Activated CD8-positive, alpha-beta memory T cell treated with anti-CD3 and anti-CD28 coated beads, Interleukin-2, amount 50 U/mL, for 24 hours (primary cell): ENCODE measurements around the gene HID1.
"Not testable (repeated sequence)": the region's sequence is repeated elsewhere in the genome, so short reads cannot be mapped to it uniquely, and the experiment has no call there.

ENCODE experiments used
- DNase-seq: peaks from one replicate; pipeline ENCODE4 v3.0.0-alpha.2; 2020; ENCODE audit errors: extremely low read depth

Gene HID1

DNA sequence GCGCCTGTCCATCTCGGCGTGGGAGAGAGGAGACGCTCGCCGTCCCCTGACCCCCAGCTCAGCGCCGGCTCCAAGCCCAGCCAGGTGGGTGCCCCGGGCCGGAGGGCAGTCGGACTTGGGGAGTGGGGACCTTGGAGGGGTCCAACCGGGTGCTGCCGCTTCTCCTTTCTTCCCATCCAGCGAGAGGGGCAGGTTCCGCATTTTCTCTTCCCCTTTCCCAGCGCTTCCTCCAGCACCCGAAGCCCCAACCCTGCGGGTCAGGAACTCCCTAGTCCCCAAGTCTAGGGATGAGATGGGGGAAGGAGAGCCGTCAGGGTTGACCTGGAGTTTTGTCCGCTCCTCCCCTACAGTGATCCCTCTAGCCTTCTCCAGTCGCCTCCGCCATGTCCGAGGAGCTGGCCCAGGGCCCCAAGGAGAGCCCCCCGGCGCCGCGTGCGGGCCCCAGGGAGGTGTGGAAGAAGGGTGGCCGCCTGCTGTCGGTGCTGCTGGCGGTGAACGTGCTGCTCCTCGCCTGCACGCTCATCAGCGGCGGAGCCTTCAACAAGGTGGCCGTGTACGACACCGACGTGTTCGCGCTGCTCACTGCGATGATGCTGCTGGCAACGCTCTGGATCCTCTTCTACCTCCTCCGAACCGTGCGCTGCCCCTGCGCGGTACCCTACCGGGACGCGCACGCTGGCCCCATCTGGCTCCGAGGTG is 48.2 kb downstream of the HID1 start, which contains the start of gene OTOP2:
TSS of gene OTOP2 (plus strand) at position 24 of the 699 bp plus-strand sequence. CDS start at position 384, 360 bp downstream.
- no peak for DNase-seq

DNA sequence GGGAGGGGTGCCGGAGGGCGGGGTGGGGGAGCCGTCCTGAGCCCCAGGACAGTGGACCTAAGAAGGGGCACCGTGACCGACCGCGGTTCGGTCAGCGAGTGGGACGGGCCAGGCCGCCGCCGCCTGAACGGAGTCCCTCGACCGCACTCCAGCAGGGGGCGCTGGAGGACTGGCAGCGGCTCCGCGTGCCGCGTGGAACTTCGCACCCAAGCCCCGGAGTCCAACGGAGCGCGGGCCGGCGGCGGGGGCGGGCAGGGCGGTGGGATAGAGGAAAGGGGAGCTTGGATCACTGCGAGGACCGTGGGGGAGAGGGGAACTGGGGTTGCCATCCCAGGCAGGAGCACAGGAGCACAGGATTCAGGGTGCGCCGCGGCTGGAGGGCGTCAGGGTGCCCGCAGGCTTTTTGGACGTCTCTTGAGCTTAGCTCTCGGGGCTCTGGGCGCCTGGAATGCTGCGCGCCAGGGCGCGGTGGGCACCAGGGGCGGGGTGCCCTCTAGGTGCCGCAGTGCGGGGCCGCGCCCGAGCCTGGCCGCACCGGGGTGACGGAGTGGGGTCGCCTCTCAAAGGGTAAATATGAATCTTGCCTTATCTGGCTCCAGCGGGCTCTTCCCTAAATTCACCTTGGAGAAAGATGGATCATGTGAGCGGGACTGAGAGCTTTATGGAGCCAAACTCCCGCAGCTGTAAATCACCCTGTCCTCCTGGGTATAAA is 48.9 kb downstream of the HID1 start:
- DNase-seq, result peak; percentile 13

DNA sequence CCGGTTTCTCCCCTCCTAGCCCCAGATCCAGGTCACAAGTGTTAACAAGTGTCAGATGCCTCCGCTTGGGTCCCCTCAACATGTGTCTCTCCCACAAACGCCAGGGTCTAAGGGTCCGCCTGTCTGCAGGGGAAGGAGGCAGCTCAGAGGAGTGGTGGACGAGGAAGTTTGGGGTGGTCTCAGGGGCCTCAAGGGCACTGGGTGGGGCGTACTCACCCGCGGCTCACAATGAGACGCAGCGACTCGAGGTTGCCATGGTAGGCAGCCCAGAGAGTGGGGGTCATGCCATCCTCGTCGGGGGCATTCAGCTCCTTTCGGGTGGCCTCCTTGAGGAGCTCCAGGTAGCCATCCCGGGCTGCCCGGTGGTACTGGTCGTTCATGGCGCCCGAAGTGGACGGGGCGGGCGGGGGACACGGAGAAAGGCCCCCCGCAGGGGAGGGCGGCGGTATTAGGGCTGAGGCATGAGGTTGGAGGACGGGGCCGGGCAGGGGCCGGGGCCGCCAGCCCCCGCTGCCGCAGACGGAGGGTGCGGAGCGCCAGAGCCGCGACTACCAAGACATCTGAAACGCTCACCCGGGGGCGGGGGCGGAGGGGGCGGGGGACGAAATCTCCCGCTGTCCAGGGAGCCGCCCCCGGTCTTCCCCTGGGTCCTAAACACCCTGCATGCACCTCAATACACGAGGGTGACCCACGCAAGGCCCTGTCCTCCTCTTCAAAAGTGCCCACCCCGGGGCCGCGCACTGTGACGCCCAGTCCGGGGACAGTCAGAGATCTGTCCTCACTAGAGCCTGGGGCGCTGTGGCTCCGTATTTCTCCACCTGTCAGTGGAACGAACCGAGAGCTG is 49.6 kb downstream of the HID1 start, which contains the start of gene USH1G:
TSS of gene USH1G (minus strand) at position 562 of the 844 bp plus-strand sequence. CDS start at position 380, 182 bp downstream.
- no peak for DNase-seq

DNA sequence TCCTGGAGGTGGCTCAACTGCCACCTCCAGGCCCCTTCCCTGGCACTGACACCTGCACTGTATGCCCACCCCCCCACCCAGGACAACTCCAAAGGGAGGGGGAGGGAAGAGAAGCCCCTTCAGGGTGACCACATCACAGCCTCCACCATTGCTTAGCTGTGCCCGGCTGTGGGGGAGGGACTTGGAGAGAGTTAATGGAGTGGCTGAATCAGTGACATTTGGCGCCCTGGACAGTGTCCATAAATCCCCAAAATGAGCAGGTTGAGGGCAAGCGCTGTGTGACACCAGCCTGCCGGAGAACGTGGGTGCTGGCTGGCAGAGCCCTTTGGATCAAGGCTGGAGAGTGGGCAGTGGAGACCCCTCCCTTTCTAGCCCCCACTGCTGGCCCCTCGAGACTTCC is 50.4 kb downstream of the HID1 start:
- DNase-seq, result no peak

DNA sequence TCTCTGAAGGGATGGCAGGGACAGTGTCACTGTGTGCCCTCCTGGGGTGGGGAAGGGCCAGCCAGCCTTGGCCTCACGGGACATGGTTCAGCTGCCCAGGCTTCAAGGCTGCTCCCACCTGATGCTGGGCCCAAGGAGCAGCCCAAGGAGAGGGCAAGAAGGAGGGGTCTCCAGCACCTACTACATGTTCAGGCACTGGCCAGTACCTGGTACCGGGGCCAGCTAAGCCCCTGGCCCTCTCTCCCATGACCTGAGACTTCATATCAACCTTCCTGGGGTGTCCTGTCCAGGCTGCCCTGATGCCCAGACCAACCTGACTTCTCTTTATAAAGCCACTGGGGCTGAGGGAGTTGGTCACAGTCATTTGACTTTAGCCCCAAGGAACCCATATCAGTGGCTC is 50.8 kb downstream of the HID1 start:
- DNase-seq, result no peak

DNA sequence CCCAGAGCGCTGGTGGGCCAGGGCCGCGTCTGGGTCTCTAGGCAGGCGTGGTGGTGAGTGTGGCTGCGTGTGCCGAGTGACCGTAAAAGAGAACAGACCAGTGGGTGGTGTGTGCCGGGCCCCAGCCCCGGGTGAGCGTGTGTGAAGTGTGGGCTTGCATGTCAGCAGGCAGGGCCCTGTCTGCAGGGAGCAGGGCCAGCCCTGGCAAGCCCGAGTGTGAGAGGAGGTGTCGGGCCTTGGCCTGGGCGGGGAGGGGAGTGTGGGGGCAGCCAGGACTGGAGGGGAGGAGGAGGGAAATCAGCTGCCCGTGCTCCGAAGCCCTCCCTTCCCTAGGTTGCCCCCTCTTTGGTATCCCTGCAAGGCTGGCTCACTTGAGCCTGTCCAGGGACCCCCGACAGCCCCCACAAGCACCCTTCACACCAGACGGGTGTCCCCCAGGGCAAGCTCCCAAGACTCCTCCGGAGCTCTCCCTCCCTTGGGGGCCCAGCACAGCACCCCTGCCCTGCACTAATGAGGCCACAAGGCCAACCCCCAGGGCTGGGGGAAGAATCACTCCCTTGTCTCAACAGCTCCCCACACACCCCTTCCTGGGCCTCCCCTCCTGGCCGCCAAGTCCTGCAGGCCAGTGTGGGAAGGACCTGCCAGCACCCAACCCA is 51.4 kb downstream of the HID1 start:
- no peak for DNase-seq

DNA sequence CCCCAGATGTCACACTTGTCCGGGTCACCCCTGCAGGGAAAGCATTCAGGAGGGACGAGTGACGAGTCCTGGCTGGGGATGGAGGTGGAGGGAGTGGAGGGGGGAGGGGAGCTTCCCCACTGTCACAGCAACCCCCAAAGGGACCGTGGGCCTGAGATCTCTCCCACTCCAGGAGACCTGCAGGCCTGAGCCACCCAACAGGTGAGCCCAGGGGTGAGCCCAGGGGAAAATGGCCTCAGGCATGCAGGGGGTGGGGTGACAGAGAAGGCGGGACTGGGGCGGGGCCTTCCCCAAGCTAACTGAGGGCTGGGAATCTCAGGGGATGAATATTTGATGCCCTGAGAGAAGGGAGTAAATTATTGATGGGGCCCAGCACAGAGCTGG is 51.9 kb downstream of the HID1 start:
- no peak for DNase-seq

DNA sequence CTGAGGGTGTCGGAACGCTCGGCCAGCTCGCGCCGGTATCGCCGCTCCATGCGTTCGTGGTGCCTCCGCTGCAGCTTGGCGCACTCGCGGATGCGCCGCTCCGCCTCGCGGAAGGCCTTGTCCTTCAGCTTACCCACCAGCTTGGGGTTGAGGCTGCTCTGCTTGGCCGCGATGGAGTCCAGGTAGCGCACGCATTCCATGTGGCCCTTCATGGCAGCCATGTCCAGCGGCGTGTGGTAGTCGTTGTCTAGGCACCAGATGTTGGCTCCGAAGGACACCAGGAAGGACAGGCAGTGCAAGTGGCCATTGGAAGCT is 52.3 kb downstream of the HID1 start:
- no peak for DNase-seq

DNA sequence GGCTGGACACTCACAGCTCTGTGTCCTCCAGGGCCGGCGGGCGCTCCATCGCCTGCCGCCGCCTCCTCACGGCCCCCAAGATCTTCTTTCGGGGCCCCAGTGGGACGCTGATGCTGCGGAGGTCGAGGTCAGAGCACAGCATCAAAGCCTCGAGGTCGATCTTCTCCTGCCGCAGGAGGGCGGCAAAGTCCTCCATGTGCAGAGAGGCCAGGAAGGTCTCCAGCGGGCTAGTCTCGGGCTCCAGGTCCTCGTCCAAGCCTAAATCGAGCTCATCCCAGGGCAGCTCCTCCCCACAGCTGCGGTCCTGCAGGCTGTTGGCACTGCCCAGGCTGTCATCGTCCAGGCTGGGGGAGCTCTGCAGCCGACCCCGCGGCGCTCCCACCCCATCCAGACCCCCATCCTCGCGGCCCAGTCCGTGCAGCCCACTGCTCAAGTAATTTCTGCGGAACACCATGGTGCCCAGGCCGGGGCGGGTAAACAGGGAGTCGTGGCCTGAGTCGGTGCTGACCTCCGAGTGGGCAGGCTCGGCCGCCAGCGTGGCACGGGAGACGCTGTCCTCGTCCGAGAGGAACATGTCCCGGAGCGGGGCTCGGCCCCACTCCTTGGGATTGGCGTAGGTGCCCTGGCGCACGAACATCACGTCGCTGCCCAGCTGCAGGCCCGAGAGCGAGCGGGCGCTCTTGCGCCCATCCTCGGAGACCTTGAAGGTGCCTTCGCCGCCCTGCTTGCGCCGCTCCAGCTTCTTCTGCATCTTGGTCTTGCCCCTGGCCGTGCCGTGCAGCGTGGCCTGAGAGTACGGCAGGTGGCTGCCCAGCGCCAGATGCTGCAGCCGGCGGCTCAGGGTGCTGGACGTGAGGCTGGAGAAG is 52.9 kb downstream of the HID1 start:
- no peak for DNase-seq

DNA sequence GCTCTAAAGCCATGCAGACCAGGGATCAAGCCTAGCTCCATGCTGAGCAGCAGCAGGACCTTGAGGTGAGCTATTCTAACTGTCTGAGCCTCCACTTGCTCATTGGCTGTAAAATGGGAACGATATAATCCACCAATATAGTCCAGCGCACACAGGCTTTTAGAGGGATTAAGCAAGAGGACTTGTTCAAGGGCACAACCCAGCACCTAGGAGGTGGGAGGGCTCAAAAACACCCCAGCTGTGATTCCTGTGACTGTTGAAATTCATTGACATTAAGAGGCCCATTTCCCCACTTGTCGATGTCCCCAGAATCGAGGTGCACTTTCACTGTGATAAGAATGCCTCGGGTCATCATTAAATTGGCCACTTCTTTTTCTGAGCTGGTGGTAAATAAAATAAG is 53.7 kb downstream of the HID1 start:
- no peak for DNase-seq

DNA sequence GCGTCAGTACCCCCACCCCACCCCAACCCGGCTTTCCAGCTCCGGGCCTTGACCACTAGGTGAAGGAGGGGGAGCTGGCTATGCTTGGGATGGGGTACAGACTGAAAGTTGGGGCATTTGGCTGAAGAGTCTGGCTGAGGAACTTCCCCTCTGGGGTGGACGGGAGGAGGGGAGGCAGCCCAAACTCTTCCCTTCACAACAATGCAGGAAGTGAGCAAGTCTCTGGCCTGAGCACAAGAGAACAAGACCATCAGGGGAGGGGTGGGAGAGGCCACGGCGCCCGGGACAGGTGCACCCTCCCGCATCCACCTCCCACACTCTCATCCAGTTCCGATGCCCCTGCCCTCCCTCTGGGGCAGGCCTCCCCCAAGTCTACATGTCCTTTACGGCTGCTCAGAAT is 55.1 kb downstream of the HID1 start:
- no peak for DNase-seq

DNA sequence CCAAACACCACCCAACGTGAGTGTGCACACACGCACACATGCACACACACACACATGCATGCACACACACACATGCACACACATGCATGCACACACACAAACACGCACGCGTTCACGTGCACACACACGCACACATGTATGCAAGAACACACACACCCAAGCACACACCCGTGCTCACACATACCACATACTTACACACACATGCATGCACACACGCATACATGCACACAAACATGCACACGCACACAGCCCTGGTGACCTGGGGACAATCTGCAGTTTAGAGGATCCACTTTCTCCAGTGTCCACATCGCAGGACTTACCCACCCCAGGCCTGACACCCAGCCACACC is 55.7 kb downstream of the HID1 start:
- DNase-seq, result no peak

DNA sequence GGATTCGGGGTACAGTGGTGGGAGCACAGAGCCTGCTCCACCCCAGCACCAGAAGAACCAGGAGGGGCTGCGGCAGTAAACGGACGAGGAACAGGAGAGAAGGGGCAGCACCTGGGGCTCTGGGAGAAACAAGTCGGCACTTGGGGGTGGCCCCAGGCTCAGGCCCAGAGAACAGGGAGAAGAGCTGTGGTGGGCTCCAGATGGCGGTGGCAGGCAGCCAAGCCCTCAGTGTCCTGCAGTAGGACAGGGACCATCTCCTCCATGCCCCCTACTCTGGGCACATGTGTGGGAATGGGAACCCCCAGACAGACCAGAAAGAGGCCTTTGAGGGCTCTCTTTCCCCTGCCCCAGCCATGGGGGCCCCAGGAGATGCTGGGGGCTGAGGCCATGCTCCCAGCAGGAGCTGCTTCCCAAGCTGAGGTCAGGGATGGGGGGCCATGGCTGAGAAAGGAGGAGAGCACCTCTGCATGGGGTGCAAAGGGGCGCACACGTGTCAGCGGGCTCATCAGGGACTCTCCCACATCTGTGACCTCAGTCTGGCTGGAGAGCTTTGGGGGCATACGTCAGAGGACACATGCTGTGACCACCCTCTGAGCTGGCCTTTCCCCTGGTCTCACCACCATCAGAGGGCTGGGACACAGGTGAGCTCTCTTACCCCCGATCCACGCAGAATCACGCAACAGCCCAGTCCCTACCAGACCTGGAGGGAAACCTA is 56.3 kb downstream of the HID1 start:
- no peak for DNase-seq

DNA sequence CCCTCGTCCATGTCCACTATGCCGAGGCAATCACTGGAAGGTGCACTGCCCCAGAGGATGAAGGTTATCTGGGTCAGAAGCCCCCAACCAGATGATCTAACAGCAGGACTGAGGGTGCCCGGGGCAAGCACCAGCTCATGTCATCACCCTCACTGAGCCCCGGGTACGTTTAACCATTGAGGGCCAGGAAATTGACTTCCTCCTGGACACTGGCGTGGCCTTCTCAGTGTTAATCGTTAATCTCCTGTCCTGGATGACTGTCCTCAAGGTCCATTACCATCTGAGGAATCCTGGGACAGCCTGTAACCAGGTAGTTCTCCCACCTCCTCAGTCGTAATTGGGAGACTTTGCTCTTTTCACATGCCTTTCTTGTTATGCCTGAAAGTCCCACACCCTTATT is 61.1 kb downstream of the HID1 start:
- not testable (repeated sequence) for DNase-seq

DNA sequence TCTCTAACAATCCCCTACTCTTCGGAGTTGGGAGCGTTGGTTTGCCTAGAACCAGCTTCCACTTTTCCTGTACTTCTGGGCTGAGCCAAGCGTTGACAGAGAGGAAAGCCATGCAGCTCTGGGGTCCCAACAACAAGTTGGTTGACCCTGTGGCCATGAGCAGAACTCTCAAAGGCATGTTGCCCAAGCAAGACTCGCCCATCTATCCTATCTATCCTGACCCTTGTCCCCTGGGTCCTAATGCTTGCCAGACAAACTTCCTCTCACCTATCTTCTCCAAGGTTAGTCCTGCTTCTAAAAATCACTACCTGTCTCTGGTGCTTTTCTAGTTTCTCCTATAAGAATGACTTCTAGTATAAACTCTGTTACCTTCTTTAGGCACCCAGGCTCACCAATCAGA is 63.5 kb downstream of the HID1 start:
- DNase-seq, result not testable (repeated sequence)

DNA sequence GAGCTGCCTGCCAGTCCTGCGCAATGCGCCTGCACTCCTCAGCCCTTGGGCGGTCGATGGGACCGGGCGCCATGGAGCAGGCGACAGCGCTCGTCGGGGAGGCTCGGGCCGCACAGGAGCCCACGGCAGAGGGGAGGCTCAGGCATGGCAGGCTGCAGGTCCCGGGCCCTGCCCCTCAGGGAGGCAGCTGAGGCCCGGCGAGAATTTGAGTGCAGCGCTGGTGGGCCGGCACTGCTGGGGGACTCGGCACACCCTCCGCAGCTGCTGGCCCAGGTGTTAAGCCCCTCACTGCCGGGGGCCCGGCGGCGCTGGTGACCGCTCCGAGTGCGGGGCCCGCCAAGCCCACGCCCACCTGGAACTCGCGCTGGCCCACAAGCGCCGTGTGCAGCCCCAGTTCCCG is 65.5 kb downstream of the HID1 start:
- DNase-seq, result no peak

DNA sequence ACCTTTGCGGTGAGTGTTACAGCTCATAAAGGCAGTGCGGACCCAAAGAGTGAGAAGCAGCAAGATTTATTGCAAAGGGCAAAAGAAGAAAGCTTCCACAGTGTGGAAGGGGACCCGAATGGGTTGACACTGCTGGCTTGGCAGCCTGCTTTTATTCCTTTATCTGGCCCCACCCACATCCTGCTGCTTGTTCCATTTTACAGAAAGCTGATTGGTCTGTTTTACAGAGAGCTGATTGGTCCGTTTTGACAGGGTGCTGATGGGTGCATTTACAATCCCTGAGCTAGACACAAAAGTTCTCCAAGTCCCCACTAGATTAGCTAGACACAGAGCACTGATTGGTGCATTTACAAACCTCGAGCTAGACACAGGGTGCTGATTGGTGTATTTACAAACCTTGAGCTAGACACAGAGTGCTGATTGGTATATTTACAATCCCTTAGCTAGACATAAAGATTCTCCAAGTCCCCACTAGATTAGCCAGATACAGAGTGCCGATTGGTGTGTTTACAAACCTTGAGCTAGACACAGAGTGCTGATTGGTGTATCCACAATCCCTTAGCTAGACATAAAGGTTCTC is 66.3 kb downstream of the HID1 start:
- DNase-seq, result not testable (repeated sequence)

DNA sequence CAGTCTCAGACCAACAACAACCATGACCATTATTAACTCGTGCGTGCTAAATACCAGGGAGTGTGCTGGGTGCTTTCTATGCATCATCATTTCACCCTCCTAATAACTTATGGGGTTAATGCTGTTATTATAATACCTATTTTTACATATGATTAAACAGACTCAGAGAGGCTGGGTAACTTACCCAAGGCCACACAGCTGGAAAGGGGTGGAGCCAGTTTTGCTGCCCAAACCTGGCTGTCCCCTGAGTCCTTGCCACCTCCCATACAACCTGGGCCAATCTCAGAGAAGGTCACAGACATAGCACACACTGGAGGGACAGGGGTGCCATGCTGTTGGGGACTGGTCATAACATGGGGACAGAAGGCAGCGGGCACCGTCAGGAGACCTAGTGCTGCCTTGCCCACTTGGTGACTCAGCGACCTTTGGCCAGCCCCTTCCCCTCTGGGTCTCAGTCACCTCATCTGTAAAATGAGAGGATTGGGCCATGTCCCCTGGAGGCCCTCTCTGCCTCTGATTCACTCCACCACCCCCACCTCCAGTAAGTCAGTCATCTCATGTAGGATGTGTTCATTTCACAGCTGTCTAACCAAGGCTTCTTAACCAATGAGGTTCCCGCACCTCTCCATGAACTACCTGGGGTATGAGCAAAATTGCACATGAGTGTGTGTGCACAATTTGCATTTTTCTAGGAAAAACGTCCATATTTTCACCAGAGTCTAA is 67.7 kb downstream of the HID1 start:
- DNase-seq, result no peak

DNA sequence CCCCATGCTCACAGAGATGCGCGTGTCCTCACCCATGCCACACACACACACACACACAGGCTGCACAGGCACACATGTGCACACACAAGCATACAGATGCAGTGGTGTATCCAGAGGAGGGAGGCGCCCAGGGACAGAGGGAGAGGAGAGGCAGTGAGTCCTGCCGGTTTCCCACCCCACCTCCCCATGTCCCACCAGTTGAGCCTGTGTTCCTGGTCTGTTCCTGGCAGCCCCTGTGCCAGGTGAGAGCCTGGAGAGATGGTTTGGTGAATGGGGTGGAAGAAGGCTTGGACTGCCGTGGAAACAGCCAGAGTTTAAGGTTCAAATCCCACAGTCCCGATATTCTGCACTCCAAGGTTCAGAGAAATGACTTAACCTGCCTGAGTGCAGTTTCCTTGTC is 68.9 kb downstream of the HID1 start:
- no peak for DNase-seq

DNA sequence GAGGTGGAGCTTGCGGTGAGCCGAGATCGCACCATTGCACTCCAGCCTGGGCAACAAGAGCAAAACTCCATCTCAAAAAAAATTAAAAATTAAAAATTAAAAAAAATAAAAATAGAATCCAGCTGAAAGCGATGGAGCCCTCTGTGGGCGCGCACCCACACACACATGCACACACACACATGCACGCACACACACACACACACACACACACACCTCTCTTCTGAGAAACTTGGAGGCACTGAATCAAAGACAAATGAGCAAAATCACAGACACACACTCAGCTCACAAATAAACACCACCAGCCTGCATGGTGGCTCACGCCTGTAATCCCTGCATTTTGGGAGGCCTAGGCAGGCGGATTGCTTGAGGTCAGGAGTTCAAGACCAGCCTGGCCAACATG is 69.5 kb downstream of the HID1 start:
- DNase-seq, result no peak
